Activated gamma-delta T cell treated with Interleukin-2 at 50 U/mL for 16 hours (primary cell): ENCODE results near the gene CMTM2.
"Not testable (repeated sequence)": the region's sequence is repeated elsewhere in the genome, so short reads cannot be mapped to it uniquely, and the experiment has no call there.

Experiments used
- DNase-seq: peaks from one replicate; pipeline ENCODE4 v3.0.0-alpha.2; 2020

Gene CMTM2

DNA sequence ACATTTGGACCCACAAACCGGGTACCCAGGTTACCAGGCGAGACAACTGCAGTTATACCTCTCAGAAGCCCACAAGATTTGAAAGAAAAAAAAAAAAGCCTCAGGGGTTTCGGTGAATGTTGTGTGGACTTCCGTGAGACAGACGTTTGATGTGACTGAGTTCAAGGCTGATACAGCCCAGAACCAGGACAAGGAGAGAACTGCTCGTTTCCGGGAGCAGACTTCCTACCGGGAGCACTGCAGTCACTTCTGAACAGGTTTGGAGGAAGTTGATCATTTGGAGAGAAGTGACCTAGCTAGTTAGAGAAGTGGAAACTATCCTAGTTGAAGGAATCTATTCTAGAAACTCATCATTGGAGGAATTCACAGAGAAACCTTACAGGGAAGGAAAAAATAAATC lies 26.0 kb upstream of the CMTM2 start:
- no peak for DNase-seq

DNA sequence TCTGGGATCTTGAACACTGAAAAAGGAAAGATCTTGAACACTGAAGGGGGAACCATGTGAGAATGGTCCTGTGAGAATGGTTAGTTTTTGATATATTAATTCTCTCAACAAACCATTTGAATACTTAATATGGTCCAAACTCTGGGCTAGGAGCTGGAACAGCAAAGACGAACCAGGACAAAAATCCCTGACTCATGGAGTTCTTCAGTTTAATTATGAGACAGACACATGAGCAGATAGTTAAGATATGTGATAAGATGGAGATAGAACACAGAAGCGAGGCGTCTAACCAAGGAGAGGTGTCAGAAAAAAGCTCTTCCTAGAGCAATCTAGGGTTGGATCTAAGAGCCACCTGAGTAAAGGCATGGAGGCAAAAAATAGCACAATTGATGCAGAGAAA lies 25.2 kb upstream of the CMTM2 start:
- no peak for DNase-seq

DNA sequence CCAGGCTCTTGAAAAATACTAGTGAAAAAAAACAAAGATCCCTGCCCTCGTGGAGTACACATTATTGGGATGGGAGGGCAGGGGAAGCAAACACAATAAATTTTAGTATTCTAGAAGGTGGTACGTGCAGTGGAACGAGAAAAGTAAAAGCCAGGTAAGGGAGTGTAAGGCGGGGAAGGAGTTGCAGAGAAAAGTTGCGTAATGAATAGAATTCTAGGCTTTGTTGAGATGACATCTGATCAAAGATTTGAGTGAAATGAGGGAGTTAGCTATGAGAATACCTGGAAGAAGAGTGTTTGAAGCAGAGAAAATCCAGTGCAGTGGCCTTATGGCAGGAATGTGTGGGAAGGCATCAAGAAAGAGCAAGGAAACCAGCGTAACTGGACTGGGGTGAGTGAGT lies 24.8 kb upstream of the CMTM2 start:
- DNase-seq, result no peak

DNA sequence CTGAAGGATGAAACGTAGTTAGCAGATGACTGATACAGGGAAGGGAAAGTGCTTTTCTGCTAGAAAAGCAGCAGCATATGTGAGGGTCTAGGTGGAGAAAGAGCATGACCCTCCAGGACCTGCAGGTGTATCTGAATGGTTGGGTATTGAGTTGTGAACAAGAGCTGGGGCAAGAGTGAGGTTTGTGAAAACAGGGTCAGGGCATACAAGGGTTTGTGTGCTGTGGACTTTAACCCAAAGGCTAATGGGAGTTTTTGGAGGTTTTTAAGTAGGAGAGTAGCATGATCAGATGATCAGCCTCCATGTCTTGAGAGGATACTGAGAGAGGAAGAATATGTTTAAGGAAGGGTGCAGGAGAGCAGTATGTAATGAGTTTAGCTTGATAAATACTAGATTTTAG lies 19.2 kb upstream of the CMTM2 start:
- DNase-seq, result no peak

DNA sequence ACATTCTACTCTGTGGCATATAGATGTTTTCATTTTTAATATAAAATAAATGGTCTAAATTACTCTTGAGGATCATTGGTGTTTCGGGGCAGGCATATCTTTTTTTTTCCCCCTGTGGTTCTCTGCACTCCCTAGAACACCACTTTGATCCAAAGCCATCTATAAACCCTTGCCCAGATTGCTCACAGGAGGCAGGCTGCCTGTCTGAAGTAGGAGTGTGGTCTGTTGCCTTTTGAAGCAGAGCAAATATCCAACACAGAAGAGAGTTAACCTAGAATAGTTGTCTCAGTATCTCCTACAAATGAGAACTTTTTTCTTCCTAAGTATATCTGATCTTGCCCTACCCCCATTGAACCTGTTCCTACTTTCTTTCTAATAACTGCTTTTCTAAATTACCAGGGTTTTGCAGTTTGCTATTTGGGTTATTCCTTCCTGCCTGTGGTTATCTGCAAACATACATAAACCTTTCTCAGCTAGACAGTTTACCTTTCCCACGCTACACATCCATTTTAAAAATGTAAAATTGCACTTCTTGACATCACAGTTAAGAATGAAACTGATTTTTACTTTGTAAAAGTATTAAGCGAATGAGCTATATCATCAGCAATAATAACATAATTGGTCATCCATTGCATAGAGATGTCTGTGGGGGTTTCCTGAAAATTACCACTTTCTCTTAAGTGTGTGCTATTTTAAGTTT lies 17.7 kb upstream of the CMTM2 start:
- DNase-seq, result no peak

DNA sequence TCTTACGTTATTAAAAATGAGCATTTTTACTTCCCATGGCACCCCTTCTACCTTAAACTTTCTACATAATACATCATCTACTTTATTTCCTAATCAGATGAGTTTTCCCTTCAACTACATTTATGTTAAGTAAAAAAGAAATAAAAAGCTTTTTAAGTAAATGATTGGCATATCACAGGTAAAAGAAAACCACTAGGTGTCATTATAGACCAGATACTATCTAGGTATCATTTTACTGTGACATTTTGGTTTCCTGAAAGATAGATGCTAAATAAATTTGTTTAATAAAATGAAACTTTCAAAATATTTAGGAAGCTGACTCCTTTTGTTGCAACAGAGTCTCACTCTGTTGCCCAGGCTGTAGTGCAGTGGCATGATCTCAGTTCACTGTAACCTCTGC lies 16.9 kb upstream of the CMTM2 start:
- no peak for DNase-seq

DNA sequence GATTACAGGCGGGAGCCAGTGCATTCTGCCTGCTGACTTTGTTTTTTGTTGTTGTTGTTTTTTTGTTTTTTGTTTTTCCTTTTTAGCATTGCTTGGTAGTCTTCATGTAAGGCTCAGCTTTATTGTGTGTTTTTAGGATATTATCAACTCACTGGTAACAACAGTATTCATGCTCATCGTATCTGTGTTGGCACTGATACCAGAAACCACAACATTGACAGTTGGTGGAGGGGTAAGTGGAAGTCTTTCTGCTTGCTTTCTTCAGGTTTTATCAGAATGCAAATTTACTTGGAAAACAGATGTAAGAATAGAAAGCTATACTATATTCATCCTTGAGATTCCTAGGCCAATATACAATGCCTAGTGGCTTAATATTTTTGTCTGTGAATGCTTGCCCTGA lies 16.3 kb upstream of the CMTM2 start:
- no peak for DNase-seq

DNA sequence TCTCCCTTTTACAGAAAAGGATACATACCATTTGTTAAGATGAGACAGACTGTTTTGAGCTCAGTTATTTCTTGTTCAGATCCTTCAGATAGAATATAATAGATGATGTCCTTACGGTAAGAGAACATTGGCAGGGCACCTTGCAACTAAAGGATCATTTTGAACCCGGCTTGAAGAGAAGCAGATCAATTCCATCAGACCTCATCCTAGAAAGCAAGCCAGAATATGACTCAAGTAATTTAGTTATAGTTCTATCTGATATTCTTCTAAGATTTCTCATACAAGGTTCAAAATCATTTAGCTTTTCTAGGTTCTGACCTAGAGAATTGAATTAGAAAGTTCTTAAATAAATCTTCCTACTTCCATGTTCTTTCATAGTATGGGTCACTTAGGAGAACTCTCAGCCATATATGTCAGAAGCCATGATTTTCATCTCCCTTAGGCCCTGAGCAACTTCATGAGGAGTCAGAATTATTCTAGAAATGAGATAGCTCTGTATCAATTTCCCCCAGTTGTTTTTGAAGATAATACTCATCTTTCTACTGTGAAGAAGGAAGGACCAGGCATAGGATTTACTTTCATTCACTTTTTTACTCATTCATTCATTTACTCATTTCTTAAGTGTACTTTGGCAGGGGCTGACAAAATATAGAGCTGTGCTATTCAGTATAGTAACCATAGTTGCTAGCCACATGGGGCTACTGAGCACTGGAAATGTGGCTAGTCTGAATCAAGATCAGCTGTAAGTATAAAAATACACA lies 15.5 kb upstream of the CMTM2 start:
- no peak for DNase-seq

DNA sequence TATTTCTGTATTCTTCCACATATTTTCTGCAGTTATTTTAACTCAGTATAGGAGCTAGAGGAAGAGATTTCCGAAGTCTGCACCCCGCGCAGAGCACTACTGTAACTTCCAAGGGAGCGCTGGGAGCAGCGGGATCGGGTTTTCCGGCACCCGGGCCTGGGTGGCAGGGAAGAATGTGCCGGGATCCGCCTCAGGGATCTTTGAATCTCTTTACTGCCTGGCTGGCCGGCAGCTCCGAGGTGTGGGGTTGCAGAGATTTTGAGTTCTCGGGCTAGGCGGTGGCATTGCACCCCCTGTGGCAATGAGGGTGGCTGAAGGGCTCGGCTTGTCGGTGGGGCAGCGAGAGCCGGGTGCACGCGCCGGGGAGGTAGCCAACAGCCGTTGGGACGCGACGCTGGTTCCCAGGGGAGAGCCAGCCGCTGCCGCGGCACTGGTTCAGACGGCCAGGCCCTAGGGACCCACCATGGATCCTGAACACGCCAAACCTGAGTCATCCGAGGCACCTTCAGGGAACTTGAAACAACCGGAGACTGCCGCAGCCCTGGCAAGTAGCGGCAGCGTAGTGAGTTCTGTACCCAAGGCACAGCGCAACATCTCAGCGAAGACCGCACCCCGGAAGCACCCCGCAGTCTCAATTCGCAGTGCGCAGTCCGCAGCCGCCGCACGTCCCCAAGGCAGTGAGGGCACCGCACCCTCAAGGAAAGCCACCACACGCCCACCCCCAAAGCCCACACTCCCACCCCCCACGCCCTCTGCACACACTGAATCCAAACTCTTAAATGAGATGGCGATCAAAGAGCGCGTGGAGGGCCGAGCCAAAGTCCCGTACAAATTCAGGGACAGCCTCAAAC lies 13.0 kb upstream of the CMTM2 start, which contains the start of gene CMTM1:
CMTM1 (plus strand) TSS at position 389 of the 851 bp plus-strand sequence; CDS start at position 464, 75 bp downstream.
- no peak for DNase-seq

DNA sequence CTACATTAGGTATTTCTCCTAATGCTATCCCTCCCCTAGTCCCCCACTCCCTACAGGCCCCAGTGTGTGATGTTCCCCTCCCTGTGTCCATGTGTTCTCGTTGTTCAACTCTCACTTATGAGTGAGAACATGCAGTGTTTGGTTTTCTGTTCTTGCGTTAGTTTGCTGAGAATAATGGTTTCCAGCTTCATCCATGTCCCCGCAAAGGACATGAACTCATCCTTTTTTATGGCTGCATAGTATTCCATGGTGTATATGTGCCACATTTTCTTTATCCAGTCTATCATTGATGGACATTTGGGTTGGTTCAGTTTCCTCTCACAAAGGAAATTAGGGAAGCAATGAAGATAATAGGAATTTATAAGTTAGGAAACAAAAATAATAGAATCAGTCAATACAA lies 12.0 kb upstream of the CMTM2 start:
- DNase-seq, result not testable (repeated sequence)

DNA sequence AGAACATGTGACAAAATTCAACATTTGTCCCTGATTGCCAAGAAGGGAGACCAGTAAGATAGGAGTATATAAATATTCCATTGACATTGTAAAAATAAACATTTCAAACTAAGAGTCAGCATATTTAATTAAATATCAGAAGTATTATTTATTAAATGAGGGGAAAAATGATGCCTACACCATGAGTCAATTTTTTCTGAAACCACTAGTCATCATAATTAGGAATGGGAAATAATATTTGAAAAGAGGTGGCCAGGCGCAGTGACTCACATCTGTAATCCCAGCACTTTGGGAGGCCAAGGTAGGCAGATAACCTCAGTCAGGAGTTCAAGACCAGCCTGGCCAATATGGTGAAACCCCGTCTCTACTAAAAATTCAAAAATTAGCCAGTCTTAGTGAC lies 10.9 kb upstream of the CMTM2 start:
- no peak for DNase-seq

DNA sequence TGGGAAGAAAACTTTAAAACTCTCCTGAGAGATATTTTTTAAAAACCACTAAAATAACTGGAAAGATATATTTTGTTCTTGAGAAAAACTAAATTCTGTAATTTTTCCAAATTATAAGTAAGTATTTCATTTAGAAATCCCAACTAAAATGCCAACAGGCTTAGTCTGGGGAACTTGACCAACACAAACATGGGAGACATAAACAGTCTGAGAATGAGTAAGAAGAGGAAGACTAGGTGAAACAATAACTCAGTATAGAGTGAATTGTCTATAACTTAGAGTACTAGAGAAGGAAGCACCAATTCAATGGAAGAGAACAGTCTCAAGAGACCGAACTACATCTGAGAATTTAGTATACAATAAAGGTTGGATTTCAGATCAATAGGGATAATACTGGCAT lies 10.1 kb upstream of the CMTM2 start:
- no peak for DNase-seq

DNA sequence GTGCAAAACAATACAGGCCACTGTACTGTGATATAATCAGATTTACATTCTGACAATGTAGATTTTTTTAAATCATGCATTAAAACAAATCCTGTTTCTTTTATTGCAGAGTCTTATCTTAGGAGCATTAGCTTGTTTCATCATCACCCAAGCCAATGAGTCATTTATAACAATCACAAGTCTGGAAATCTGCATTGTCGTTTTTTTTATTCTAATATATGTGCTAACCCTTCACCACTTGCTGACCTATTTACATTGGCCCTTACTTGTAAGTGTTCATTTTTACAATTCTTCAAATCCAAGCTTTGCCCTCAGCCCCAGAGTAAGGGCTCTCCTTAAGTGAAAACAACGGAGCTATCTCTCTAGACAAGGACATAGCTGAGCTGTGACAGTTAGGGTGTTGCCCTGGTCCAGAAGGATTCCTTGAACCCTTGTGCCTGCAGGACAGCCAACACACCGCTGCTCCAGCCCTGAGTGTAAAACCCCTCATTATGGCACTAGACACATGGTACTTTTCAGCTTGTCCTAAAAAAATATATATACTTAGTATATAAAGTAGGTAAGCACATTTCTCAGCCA lies 9.3 kb upstream of the CMTM2 start:
- DNase-seq, result no peak

DNA sequence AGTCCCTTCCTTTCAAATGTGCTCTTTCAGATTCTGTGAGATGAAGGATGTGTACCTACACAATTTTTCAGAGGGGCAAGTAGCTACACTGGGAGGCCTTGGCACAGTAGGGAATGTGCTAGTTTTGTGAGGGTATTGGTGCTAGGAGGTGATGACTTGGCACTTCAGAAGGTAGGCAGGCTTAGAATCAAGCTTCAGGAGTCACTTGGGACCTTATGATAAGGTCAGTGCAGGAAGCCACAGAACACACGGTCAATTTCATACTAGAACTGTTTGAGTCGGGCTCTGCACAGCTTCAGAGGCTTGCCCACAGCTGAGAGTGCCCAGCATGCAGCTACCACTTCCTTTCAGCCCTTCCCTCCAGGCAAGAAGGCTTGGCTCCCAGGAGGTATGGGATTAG lies 6.9 kb upstream of the CMTM2 start:
- no peak for DNase-seq

DNA sequence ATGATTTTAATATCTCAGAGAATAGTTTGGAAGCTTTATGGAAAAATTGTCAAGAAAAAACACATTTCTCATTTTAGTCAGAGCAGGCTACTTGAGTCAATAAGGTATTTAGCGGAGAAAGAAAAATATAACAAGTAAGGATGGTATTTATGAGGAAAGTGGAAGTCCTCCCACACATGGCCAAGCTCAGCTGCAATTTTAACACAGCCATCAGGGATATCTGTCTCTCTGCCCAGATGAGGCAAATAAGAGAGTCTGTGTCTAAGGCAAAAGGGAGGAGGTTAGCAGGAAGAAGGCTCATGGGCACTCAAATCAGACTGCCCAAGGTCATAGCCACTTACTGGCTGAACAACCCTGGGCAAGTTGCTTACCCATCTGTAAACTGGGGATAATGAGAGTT lies 5.2 kb upstream of the CMTM2 start:
- no peak for DNase-seq

DNA sequence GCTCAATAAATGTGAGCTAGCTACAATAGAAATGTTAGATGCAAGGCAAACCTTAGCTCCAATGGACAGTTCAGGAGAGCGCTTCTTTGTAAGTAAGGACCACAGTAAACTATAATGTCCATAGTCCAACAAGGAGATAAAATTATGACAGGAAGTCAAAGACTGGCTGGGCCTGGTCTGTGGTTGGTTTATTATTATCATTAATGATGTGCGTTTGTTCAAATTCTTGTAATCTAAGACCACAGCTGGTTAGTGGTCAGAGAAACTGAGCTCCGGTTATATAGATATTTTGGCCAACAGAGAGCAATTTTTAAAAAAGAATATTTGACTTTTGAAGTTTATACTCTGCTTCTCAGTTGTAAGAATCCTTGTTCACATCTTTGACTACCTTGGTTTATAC lies 4.7 kb upstream of the CMTM2 start:
- DNase-seq, result no peak

DNA sequence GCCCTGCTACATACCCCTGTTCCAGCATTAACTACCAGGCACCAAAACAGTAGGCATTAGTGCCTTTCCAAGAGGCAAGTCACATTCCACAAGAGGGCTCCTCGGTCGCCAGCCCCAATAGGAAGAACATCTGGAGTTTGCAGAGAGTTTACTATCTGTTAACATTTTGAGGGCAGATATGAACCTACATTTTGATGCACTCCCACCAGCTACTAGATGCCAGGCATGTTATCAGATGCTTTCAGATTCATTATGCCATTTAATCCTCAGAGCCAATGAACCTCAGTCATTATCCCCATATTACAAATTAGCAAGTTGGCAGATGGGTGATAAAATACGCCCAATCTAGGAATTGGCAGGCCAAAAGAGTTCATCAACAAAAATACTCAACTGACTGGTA lies 4.2 kb upstream of the CMTM2 start:
- DNase-seq, result no peak

DNA sequence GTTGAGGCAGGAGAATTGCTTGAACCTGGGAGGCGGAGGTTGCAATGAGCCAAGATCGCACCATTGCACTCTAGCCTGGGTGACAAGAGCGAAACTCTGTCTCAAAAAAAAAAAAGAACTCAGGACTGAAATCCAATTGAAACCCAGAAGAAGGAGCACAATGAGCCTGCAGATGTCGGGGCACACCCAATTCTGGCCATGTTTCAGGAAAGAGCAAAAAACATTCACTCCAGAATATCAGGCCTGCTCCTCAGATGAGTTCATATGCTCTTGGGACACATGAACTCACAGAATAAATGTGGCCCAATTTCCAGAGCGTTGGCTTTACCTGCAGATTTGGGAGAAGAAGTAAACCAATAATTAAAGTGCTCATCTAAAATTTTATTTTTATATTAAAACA lies 3.0 kb upstream of the CMTM2 start:
- DNase-seq, result no peak

DNA sequence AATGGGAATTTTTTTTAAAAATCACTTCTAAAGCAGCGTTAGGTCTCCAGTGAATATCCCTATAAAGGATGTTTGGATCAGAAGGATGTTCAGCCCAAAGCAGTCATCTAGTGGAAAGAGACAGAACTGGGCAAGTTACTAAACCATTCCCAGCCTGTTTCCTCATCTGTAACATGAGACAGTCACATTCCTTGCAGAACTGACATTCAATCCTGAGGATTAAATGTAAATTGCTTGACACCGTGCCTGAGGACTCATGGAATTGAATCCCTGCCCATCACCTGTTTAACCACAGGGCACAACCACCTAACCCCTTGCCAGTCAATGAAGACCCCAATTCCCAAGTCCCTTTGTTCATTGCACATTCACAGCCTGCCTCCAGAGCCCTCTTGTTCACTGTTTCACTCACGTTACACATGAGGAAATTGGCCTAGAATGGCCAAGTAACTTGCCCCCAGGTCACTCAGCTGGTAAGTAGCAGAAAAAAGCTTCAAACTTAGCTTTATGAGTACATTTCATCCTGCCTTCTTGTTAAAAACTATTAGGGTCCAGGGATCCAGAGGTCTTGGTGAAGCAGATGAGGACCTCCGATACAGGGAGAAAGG lies 1.4 kb downstream of the CMTM2 start:
- no peak for DNase-seq

DNA sequence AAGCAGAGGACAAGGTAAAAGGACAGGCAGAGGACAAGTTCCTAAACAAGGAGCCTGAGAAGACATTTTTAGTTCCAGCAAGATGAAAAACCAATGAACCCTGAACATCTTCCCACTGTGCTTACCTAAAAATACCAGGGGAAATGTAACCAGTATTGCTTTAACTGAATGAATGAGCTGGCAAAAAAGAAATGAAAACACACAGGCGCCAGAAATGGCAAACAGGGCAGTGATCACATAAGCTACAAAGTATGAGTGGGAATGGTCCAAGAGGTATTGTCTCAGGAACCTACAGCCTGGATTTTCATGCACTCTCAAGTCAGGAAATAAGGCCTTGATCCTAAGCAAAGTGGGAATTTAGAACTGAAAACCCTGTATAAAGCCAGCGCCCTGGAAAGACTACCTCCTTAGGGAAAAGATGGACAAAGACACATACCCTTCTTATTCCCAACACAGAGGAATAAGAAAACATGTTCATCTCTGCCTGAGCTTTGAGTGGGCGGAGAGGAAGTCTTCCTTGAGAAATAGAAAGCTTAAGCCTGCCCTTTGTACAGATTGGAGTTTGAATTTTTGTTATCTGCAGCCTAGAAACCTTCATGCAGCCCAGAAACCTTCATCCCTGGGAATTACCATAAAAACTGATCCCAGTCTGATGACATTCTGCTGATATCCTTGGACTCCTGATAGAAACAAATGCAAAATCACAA lies 2.1 kb downstream of the CMTM2 start:
- no peak for DNase-seq

DNA sequence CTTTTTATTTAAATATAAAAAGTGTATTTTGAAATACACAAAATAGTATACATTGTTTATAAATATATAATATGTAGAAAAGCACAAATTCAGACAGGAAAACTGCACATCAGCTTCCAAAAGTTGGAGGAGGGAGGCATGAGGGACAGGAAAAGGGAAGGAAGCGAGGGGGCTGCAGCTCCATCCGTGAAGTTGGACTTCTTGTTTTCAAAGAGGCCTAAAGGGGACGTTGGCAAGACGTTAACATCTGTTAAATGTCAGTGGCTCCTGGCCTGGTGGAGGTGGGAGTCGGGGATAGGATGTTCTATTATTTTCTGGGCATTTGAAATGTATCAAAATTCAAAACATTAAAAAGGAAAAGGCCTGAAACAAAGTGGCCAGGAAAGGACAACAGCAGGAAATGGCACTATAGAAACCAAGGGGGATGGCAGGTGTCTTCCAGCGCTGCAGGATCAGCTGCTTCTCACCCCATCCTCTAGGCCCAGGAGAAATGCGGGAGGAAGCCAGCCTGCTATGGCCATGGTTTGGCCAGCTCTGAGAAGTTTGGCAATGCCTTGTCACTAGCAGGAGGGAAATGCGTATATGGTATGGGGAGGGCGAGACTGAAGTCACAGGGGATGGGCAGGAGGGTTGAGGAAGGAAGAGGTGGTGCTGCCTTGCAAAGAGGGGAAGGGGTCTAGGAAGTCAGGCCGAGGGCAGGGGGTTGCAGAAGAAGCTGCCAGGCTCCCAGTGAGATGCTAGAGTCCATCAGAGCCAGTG lies 6.4 kb downstream of the CMTM2 start:
- DNase-seq, result no peak
